GM23338 (cell line): ENCODE data around the gene WDR27. TPM values are rescaled to one million over a fixed set of nuclear protein-coding genes. Genes with fewer than 3 reads are reported as not detected.
A peak's percentile ranks its signal among the peaks of the same experiment; 100 is the strongest.

Source experiments
- ATAC-seq: fragments of 200-7000 bp; cut with Tn5 transposase; 3 replicates; pipeline ENCODE4 v1.9.1; 2020
- DNase-seq: peaks from one replicate; pipeline ENCODE4 v3.0.0-alpha.2; 2015; ENCODE audit warnings: low spot score
- H2AFZ ChIP-seq: fragments of 200-600 bp; sonication (generic); 2 replicates; pipeline ENCODE4 v1.8.0; 2016; ENCODE audit warnings: antibody characterized with exemption, mild to moderate bottlenecking, moderate library complexity
- H3F3A ChIP-seq: fragments of 200-600 bp; sonication (generic); replicated peaks from 2 replicates; pipeline ENCODE4 v1.8.0; 2017; ENCODE audit warnings: antibody characterized with exemption, mixed run types, low read depth
- H3K27ac ChIP-seq: fragments of 200-600 bp; sonication (generic); 2 replicates; pipeline ENCODE4 v1.6.1; 2016; ENCODE audit warnings: low read depth
- H3K27me3 ChIP-seq: fragments of 200-600 bp; sonication (generic); 2 replicates; pipeline ENCODE4 v1.8.0; 2016; ENCODE audit warnings: mild to moderate bottlenecking, mixed run types, moderate library complexity; ENCODE audit not compliant: insufficient read depth
- H3K36me3 ChIP-seq: fragments of 200-600 bp; sonication (generic); 2 replicates; pipeline ENCODE4 v1.8.0; 2016; ENCODE audit warnings: mild to moderate bottlenecking; ENCODE audit not compliant: insufficient read depth
- H3K4me1 ChIP-seq: fragments of 200-600 bp; sonication (generic); 2 replicates; pipeline ENCODE4 v1.8.0; 2016; ENCODE audit warnings: mild to moderate bottlenecking, moderate library complexity; ENCODE audit not compliant: insufficient read depth
- H3K4me2 ChIP-seq: fragments of 200-600 bp; sonication (generic); 2 replicates; pipeline ENCODE4 v1.7.1; 2017; ENCODE audit warnings: mixed run types
- H3K4me3 ChIP-seq: fragments of 200-600 bp; sonication (generic); 2 replicates; pipeline ENCODE4 v1.6.1; 2016; ENCODE audit warnings: mixed run types
- H3K79me2 ChIP-seq: fragments of 200-600 bp; sonication (generic); replicated peaks from 2 replicates; pipeline ENCODE4 v1.8.0; 2017; ENCODE audit warnings: mild to moderate bottlenecking; ENCODE audit not compliant: insufficient read depth
- H3K9me2 ChIP-seq: fragments of 200-600 bp; sonication (generic); 2 replicates; pipeline ENCODE4 v1.8.0; 2017; ENCODE audit not compliant: insufficient read depth
- H4K20me1 ChIP-seq: fragments of 200-600 bp; sonication (generic); replicated peaks from 2 replicates; pipeline ENCODE4 v1.8.0; 2017; ENCODE audit warnings: mild to moderate bottlenecking; ENCODE audit not compliant: insufficient read depth
- H3K27ac Mint-ChIP-seq: 2 replicates; pipeline ENCODE4 v1.8.0; 2020; ENCODE audit warnings: inconsistent platforms, mild to moderate bottlenecking, moderate library complexity, mixed read lengths
- H3K27me3 Mint-ChIP-seq: 3 replicates; pipeline ENCODE4 v1.8.0; 2022; ENCODE audit warnings: low read depth, mild to moderate bottlenecking, moderate library complexity, mixed read lengths, inconsistent platforms; ENCODE audit not compliant: insufficient read depth, poor library complexity
- H3K36me3 Mint-ChIP-seq: 3 replicates; pipeline ENCODE4 v1.8.0; 2021; ENCODE audit warnings: low read depth, mild to moderate bottlenecking, inconsistent platforms, moderate library complexity, mixed read lengths
- H3K4me1 Mint-ChIP-seq: 3 replicates; pipeline ENCODE4 v1.8.0; 2020; ENCODE audit warnings: mild to moderate bottlenecking, inconsistent platforms, mixed read lengths
- H3K4me3 Mint-ChIP-seq: 3 replicates; pipeline ENCODE4 v1.8.0; 2021; ENCODE audit warnings: moderate library complexity, mild to moderate bottlenecking, inconsistent platforms, mixed read lengths
- H3K9me3 Mint-ChIP-seq: 3 replicates; pipeline ENCODE4 v1.8.0; 2020; ENCODE audit warnings: moderate library complexity, mild to moderate bottlenecking, inconsistent platforms, mixed read lengths
- CREB1 ChIP-seq: fragments of 250-450 bp; sonication (Bioruptor Pico); IDR thresholded peaks from 2 replicates; pipeline ENCODE4 v1.5.0; 2020; ENCODE audit warnings: low read depth, mild to moderate bottlenecking, moderate library complexity
- CTCF ChIP-seq, 2 experiments: fragments of 200-600 bp in 1 of 2; sonication (generic) in 1 of 2; conservative IDR thresholded peaks; 2 replicates each; pipeline versions ENCODE4 v1.5.1 to v1.6.1; 2016 to 2017; ENCODE audit warnings: antibody characterized with exemption in 2 of 2, low read depth in 2 of 2, mild to moderate bottlenecking in 2 of 2, moderate library complexity in 1 of 2
- EZH2phosphoT487 ChIP-seq: fragments of 200-600 bp; sonication (generic); IDR thresholded peaks from one replicate; pipeline ENCODE4 v1.8.1; 2018; ENCODE audit warnings: antibody characterized with exemption; ENCODE audit not compliant: unreplicated experiment
- JUNB ChIP-seq: IDR thresholded peaks from one replicate; pipeline ENCODE4 v1.6.1; 2016; ENCODE audit warnings: antibody characterized with exemption; ENCODE audit not compliant: unreplicated experiment
- POLR2AphosphoS5 ChIP-seq: IDR thresholded peaks from 2 replicates; pipeline ENCODE4 v1.6.1; 2016; ENCODE audit warnings: antibody characterized with exemption, low read depth
- ZNF331 ChIP-seq: fragments of 250-450 bp; sonication (Bioruptor Pico); IDR thresholded peaks from 2 replicates; pipeline ENCODE4 v1.5.0; 2020; ENCODE audit warnings: low read depth, mild to moderate bottlenecking, moderate library complexity
- polyA plus RNA-seq: library from polyadenylated mRNA; unstranded; fragments of >200 nt; fragmentation: Nextera tagmentation; extraction: Ambion mirVana; gene quantifications from 2 replicates; pipeline ENCODE4 v1.2.1, GENCODE V29; 2016
- total RNA-seq: library from RNA; depleted of rRNA; stranded (reverse); fragments of >200 nt; shearing (Covaris generic); gene quantifications from 2 replicates; pipeline ENCODE4 v1.2.3, GENCODE V29; 2014
- TF ChIP-seq, protein P1 (sequence below): IDR thresholded peaks from one replicate; pipeline ENCODE4 v1.6.1; 2018; ENCODE audit warnings: antibody characterized with exemption; ENCODE audit not compliant: unreplicated experiment
- TF ChIP-seq, protein P2 (sequence below): fragments of 250-450 bp; sonication (Bioruptor Pico); IDR thresholded peaks from 2 replicates; pipeline ENCODE4 v1.5.0; 2020; ENCODE audit warnings: mild to moderate bottlenecking, moderate library complexity

The WDR27 gene
- total and polyA plus RNA-seq, 2 experiments from 2014 or later, result 55.3 to 80.4 TPM

GRCh38 chr6:169577974-169578373 lies 123.9 kb downstream of the WDR27 start:
- no peak overlapping the region for H2AFZ ChIP-seq
- peak; percentile 40; the same call in 2 of the 3 replicates for ATAC-seq
- Mint-ChIP-seq H3K9me3 (no peaks in the 10 kb centered on the region; the same call in 2 of the 3 replicates), H3K36me3 (peaks cover 23% of the 10 kb centered on the region), H3K4me3 (no peak overlapping the region), H3K4me1 (peaks cover 9% of the 10 kb centered on the region), H3K27me3 (peaks cover 11% of the 10 kb centered on the region), H3K27ac (no peak overlapping the region)
- no peaks in the 10 kb centered on the region for H4K20me1 ChIP-seq
- H3K79me2 ChIP-seq, result no peaks in the 10 kb centered on the region
- H3K27ac ChIP-seq, result no peak overlapping the region
- H3F3A ChIP-seq, result no peaks in the 10 kb centered on the region
- no peaks in the 10 kb centered on the region for H3K27me3 ChIP-seq
- H3K4me1 ChIP-seq, result no peaks in the 10 kb centered on the region
- TF ChIP-seq ZNF331 (CRISPR knock-in tag), result no peak
- no peak for TF ChIP-seq JUNB
- TF ChIP-seq CREB1 (CRISPR knock-in tag), result no peak
- no peak for TF ChIP-seq EZH2phosphoT487
- TF ChIP-seq POLR2AphosphoS5, result no peak
- no peaks in the 10 kb centered on the region for H3K9me2 ChIP-seq
- H3K4me3 ChIP-seq, result no peak overlapping the region
- H3K36me3 ChIP-seq, result no peaks in the 10 kb centered on the region
- no peak overlapping the region for H3K4me2 ChIP-seq
- peak; percentile 22 for DNase-seq

DNA sequence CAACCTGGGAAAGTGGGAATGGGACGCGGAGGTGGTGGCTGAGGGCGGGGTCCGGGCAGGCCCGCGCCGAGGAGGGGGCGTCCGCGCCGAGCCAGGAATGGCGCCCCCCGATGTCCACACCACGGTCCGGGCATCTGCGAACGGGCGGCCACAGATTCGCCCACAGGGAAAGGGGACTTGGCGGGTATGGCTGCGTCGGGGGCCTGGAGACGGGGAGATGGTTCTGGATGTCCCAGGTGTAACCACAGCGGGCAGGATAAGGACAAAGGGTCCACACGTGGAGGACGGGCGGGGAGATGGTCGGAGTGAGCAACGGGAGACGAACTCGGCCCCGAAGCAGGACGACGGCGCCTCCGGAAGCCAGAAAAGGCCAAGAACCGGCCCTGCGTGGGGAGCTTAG lies 124.6 kb downstream of the WDR27 start:
- DNase-seq, result no peak
- peaks cover 23% of the 10 kb centered on the region for H3K36me3 Mint-ChIP-seq
- Histone ChIP-seq H3K4me1 (no peaks in the 10 kb centered on the region), H3F3A (no peaks in the 10 kb centered on the region), H3K4me3 (no peak overlapping the region), H3K4me2 (no peak overlapping the region), H3K27me3 (no peaks in the 10 kb centered on the region), H2AFZ (no peak overlapping the region), H3K9me2 (no peaks in the 10 kb centered on the region), H3K27ac (no peak overlapping the region), H3K79me2 (no peaks in the 10 kb centered on the region), H4K20me1 (no peaks in the 10 kb centered on the region), H3K36me3 (no peaks in the 10 kb centered on the region)
- H3K9me3 Mint-ChIP-seq, result no peaks in the 10 kb centered on the region; the same call in 2 of the 3 replicates
- TF ChIP-seq, protein P1, sequence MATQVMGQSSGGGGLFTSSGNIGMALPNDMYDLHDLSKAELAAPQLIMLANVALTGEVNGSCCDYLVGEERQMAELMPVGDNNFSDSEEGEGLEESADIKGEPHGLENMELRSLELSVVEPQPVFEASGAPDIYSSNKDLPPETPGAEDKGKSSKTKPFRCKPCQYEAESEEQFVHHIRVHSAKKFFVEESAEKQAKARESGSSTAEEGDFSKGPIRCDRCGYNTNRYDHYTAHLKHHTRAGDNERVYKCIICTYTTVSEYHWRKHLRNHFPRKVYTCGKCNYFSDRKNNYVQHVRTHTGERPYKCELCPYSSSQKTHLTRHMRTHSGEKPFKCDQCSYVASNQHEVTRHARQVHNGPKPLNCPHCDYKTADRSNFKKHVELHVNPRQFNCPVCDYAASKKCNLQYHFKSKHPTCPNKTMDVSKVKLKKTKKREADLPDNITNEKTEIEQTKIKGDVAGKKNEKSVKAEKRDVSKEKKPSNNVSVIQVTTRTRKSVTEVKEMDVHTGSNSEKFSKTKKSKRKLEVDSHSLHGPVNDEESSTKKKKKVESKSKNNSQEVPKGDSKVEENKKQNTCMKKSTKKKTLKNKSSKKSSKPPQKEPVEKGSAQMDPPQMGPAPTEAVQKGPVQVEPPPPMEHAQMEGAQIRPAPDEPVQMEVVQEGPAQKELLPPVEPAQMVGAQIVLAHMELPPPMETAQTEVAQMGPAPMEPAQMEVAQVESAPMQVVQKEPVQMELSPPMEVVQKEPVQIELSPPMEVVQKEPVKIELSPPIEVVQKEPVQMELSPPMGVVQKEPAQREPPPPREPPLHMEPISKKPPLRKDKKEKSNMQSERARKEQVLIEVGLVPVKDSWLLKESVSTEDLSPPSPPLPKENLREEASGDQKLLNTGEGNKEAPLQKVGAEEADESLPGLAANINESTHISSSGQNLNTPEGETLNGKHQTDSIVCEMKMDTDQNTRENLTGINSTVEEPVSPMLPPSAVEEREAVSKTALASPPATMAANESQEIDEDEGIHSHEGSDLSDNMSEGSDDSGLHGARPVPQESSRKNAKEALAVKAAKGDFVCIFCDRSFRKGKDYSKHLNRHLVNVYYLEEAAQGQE, result no peak
- peak; percentile 13 to 20; a peak in 2 of 4 replicates for TF ChIP-seq CTCF (conservative IDR thresholded peaks at IDR 0.05; ENCODE audit: low read depth in 2 of 2)
- TF ChIP-seq, protein P2, sequence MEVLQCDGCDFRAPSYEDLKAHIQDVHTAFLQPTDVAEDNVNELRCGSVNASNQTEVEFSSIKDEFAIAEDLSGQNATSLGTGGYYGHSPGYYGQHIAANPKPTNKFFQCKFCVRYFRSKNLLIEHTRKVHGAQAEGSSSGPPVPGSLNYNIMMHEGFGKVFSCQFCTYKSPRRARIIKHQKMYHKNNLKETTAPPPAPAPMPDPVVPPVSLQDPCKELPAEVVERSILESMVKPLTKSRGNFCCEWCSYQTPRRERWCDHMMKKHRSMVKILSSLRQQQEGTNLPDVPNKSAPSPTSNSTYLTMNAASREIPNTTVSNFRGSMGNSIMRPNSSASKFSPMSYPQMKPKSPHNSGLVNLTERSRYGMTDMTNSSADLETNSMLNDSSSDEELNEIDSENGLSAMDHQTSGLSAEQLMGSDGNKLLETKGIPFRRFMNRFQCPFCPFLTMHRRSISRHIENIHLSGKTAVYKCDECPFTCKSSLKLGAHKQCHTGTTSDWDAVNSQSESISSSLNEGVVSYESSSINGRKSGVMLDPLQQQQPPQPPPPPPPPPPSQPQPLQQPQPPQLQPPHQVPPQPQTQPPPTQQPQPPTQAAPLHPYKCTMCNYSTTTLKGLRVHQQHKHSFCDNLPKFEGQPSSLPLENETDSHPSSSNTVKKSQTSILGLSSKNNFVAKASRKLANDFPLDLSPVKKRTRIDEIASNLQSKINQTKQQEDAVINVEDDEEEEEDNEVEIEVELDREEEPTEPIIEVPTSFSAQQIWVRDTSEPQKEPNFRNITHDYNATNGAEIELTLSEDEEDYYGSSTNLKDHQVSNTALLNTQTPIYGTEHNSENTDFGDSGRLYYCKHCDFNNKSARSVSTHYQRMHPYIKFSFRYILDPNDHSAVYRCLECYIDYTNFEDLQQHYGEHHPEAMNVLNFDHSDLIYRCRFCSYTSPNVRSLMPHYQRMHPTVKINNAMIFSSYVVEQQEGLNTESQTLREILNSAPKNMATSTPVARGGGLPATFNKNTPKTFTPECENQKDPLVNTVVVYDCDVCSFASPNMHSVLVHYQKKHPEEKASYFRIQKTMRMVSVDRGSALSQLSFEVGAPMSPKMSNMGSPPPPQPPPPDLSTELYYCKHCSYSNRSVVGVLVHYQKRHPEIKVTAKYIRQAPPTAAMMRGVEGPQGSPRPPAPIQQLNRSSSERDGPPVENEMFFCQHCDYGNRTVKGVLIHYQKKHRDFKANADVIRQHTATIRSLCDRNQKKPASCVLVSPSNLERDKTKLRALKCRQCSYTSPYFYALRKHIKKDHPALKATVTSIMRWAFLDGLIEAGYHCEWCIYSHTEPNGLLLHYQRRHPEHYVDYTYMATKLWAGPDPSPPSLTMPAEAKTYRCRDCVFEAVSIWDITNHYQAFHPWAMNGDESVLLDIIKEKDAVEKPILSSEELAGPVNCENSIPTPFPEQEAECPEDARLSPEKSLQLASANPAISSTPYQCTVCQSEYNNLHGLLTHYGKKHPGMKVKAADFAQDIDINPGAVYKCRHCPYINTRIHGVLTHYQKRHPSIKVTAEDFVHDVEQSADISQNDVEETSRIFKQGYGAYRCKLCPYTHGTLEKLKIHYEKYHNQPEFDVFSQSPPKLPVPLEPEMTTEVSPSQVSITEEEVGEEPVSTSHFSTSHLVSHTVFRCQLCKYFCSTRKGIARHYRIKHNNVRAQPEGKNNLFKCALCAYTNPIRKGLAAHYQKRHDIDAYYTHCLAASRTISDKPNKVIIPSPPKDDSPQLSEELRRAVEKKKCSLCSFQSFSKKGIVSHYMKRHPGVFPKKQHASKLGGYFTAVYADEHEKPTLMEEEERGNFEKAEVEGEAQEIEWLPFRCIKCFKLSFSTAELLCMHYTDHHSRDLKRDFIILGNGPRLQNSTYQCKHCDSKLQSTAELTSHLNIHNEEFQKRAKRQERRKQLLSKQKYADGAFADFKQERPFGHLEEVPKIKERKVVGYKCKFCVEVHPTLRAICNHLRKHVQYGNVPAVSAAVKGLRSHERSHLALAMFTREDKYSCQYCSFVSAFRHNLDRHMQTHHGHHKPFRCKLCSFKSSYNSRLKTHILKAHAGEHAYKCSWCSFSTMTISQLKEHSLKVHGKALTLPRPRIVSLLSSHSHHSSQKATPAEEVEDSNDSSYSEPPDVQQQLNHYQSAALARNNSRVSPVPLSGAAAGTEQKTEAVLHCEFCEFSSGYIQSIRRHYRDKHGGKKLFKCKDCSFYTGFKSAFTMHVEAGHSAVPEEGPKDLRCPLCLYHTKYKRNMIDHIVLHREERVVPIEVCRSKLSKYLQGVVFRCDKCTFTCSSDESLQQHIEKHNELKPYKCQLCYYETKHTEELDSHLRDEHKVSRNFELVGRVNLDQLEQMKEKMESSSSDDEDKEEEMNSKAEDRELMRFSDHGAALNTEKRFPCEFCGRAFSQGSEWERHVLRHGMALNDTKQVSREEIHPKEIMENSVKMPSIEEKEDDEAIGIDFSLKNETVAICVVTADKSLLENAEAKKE, result no peak
- peaks cover 9% of the 10 kb centered on the region for H3K4me1 Mint-ChIP-seq
- H3K27me3 Mint-ChIP-seq, result peaks cover 11% of the 10 kb centered on the region
- H3K4me3 Mint-ChIP-seq, result no peak overlapping the region
- ATAC-seq, result no peak
- no peak overlapping the region for H3K27ac Mint-ChIP-seq
